ENCODE data around the gene P4HA2.
A peak's percentile ranks its signal among the peaks of the same experiment; 100 is the strongest.

P4HA2 gene

DNA sequence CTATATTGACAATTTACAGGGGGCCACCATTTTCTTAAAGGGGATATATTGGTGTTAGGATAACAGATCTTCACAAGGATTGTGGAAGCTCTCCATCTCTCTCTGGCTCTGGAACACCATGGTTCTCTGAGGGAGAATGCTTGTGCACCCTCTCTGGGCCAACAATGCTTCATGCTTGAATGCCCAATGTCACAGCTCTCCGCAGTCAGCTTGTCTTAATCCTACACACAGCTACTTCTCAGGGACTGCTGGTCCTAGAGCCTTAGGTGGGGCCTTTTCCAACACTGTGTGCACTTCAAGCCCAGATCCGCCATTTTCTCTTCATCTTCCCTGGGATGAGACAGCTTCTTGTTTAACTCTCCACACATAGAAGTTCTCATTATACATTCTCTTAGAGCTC lies 22.9 kb upstream of the P4HA2 start:
- H3K27ac ChIP-seq = no peak overlapping the region
- TF ChIP-seq, protein P1, sequence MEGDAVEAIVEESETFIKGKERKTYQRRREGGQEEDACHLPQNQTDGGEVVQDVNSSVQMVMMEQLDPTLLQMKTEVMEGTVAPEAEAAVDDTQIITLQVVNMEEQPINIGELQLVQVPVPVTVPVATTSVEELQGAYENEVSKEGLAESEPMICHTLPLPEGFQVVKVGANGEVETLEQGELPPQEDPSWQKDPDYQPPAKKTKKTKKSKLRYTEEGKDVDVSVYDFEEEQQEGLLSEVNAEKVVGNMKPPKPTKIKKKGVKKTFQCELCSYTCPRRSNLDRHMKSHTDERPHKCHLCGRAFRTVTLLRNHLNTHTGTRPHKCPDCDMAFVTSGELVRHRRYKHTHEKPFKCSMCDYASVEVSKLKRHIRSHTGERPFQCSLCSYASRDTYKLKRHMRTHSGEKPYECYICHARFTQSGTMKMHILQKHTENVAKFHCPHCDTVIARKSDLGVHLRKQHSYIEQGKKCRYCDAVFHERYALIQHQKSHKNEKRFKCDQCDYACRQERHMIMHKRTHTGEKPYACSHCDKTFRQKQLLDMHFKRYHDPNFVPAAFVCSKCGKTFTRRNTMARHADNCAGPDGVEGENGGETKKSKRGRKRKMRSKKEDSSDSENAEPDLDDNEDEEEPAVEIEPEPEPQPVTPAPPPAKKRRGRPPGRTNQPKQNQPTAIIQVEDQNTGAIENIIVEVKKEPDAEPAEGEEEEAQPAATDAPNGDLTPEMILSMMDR (conservative IDR thresholded peaks at IDR 0.05) = no peak
- TF ChIP-seq ZFX (IDR thresholded peaks at IDR 0.05) = no peak

DNA sequence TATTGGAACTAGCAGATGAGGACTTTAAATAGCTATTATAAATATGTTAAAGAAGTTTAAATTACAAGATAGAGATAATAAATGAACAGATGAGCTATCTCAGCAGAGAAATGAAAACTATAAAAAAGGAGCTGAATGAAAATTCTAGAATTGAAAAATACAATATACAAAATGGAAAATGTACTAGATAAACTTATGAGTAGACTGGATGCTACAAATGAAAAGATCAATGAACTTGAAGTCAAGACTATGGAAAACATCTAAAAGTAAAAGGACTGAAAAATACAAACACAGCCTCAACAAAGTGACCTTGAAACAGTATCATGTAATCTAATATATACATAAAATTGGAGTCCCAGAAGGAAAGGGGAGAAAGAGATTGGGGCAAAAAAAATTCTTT lies 19.2 kb upstream of the P4HA2 start:
- TF ChIP-seq, protein P1 (conservative IDR thresholded peaks at IDR 0.05) = no peak
- no peak for TF ChIP-seq ZFX (IDR thresholded peaks at IDR 0.05)
- no peak overlapping the region for H3K27ac ChIP-seq

DNA sequence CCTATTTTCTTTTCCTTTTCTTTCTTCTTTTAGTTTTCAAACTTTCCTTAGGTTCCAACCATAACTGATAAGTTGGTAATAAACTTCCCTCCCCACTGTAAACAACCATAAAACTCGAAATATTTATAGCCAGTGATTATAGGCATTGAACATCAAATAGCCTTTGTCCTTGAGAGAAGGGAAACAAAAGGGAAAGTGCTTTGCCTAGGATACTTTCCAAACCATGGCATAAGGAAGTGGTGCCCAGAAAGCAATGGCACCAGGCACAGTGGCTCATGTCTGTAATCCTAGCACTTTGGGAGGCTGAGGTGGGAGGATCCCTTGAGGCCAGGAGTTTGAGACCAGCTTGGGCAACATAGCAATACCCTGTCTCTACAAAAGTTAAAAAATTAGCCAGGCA lies 17.9 kb upstream of the P4HA2 start:
- TF ChIP-seq ZFX (IDR thresholded peaks at IDR 0.05) = no peak
- TF ChIP-seq, protein P1 (conservative IDR thresholded peaks at IDR 0.05) = no peak
- no peak overlapping the region for H3K27ac ChIP-seq

DNA sequence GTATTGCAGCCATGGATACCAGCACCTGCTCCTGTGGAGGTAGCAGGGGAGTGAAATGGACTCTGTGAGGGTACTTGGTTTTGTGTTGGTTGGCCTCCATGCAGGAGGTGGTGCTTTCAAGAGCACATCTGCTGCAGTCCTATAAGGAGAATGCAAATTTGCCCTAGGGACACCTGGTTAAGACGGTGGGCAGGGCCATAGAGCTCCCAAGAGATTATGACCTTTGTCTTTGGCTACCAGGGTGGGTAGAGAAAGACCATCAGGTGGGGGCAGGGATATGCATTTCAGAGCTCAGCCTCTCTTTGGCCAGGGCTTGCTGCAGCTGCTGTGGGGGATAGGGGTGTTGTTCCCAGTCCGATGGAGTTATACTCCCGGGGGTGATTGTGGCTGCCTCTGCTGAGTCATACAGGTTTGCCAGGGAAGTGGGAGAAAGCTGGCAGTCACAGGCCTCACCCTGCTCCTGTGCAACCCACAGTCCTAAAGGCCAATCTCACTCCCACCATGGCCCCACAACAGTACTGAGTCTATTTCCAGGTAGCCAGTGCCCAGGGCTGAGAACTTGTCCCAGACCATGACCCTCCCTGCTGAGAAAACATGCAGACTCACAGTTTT lies 15.8 kb upstream of the P4HA2 start:
- no peak overlapping the region for H3K27ac ChIP-seq
- TF ChIP-seq, protein P1 (conservative IDR thresholded peaks at IDR 0.05) = no peak
- TF ChIP-seq ZFX (IDR thresholded peaks at IDR 0.05) = no peak

DNA sequence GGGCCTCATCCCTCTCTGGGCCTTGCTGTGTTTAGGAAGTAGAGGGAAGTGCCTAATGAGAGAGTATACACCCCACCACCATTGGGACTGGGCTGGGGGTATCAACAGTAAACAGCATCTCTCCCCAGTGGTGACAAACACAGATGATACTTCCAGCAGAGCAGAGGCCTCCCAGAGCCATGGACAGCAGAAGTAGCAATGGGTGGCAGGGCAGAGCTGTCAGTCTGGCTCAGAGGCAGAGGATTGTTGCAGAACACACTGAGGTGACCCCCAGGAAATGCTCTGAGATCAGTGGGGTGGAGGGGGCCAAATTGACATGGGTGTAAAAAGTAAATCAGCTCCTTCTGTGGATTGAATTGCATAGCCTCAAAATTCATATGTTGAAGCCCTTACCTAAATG lies 12.1 kb upstream of the P4HA2 start:
- no peak overlapping the region for H3K27ac ChIP-seq
- no peak for TF ChIP-seq ZFX (IDR thresholded peaks at IDR 0.05)
- TF ChIP-seq, protein P1 (conservative IDR thresholded peaks at IDR 0.05) = no peak

DNA sequence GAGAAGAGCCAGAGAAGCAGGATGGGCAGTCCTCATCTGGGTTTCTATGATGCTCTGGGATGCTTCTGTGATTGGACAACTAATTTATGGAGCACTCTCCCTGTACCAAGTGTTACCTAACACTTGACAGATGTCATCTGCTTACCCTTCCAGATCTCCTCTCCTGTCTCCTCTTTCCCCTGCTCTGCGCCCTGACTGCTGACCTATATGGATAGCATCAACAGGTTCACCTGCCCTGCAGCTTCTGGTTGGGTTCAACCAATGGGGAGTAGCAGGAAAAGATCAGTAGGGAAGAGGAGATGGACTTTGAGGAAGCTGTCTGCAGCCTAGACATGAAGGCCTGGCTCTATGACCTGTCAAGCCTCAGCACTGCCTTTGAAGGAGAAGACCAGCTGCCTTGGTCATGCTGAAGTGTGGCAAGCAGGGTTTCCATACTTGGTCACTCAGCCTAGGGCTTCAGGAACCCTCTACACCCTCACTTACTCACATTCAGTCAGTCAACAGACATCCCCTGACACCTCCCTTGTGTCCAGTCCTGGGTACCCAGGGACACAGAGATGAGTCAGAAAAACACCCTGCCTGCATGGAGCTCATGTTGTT lies 11.3 kb upstream of the P4HA2 start:
- TF ChIP-seq, protein P1 (conservative IDR thresholded peaks at IDR 0.05) = no peak
- no peak for TF ChIP-seq ZFX (IDR thresholded peaks at IDR 0.05)
- H3K27ac ChIP-seq = no peak overlapping the region

DNA sequence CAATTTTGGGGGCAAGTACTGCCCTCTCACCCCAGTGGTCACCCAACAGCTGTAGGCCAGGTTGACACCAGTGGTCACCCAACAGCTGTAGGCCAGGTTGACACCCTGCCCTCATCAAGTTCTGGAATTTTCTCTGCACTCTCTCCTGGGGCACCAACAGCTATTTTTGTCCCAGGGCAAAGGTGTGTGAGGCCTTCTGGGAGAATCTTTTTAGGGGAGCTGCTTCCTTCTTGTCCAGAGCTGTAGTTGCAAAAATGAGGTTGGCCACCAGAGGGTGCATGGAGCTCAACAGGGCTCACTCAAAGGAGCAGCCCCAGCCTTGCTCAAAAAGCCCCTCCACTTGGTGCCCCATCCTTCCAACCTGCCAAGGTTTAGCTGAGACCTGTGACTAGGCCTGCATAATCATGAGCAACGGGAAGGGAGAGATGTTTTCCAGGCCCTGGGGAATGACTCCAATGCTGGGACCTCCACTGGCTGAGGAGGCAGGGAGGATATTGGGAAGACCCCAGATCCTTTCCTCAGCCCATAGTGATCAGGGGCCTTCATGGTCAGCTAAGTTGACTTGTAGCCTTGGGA lies 10.6 kb upstream of the P4HA2 start:
- TF ChIP-seq, protein P1 (conservative IDR thresholded peaks at IDR 0.05) = peak; percentile 93
- TF ChIP-seq ZFX (IDR thresholded peaks at IDR 0.05) = no peak
- H3K27ac ChIP-seq = no peak overlapping the region

All from C4-2B (cell line).